Osteocyte (in vitro differentiated cells): ENCODE measurements around the gene BIVM. TPM values are rescaled to one million over a fixed set of nuclear protein-coding genes. Genes with fewer than 3 reads are reported as not detected.

Experiments
- DNase-seq: peaks from one replicate; pipeline ENCODE4 v3.0.0; 2021; ENCODE audit warnings: mixed read lengths; ENCODE audit not compliant: unreplicated experiment; ENCODE audit errors: extremely low spot score
- H3K27ac Mint-ChIP-seq: one replicate; pipeline ENCODE4 v1.8.0; 2021; ENCODE audit warnings: mild to moderate bottlenecking, mixed read lengths; ENCODE audit not compliant: unreplicated experiment
- H3K27me3 Mint-ChIP-seq: one replicate; pipeline ENCODE4 v1.8.0; 2021; ENCODE audit warnings: mixed read lengths; ENCODE audit not compliant: unreplicated experiment
- H3K36me3 Mint-ChIP-seq: one replicate; pipeline ENCODE4 v1.8.0; 2021; ENCODE audit warnings: mixed read lengths; ENCODE audit not compliant: unreplicated experiment
- H3K4me1 Mint-ChIP-seq: one replicate; pipeline ENCODE4 v1.8.0; 2021; ENCODE audit warnings: mixed read lengths; ENCODE audit not compliant: unreplicated experiment
- H3K4me3 Mint-ChIP-seq: one replicate; pipeline ENCODE4 v1.8.0; 2021; ENCODE audit warnings: mild to moderate bottlenecking, moderate library complexity, mixed read lengths; ENCODE audit not compliant: unreplicated experiment
- H3K9me3 Mint-ChIP-seq: one replicate; pipeline ENCODE4 v1.8.0; 2021; ENCODE audit warnings: mixed read lengths; ENCODE audit not compliant: unreplicated experiment
- total RNA-seq: library from RNA; stranded (reverse); gene quantifications from 2 replicates; pipeline ENCODE4 v1.2.1, GENCODE V29; 2021
- TF ChIP-seq, protein P1 (sequence below): fragments of 200-600 bp; sonication (generic); IDR thresholded peaks from 2 replicates; pipeline ENCODE4 v1.5.0; 2021; ENCODE audit warnings: antibody characterized with exemption, mild to moderate bottlenecking, moderate library complexity

Gene BIVM
- total RNA-seq, 1 donor from 2014 or later: 30.7 TPM

GRCh38 chr13:102870677-102871415, 71.9 kb downstream of the BIVM start:
- Mint-ChIP-seq H3K9me3 (no peaks in the 10 kb centered on the region), H3K27me3 (no peaks in the 10 kb centered on the region), H3K4me3 (no peak overlapping the region), H3K36me3 (peaks cover 47% of the 10 kb centered on the region), H3K27ac (peak overlapping the region; percentile 46), H3K4me1 (peaks cover 5% of the 10 kb centered on the region)
- TF ChIP-seq, protein P1, sequence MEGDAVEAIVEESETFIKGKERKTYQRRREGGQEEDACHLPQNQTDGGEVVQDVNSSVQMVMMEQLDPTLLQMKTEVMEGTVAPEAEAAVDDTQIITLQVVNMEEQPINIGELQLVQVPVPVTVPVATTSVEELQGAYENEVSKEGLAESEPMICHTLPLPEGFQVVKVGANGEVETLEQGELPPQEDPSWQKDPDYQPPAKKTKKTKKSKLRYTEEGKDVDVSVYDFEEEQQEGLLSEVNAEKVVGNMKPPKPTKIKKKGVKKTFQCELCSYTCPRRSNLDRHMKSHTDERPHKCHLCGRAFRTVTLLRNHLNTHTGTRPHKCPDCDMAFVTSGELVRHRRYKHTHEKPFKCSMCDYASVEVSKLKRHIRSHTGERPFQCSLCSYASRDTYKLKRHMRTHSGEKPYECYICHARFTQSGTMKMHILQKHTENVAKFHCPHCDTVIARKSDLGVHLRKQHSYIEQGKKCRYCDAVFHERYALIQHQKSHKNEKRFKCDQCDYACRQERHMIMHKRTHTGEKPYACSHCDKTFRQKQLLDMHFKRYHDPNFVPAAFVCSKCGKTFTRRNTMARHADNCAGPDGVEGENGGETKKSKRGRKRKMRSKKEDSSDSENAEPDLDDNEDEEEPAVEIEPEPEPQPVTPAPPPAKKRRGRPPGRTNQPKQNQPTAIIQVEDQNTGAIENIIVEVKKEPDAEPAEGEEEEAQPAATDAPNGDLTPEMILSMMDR: peak; percentile 84
- DNase-seq: no peak

- TF ChIP-seq, protein P1: no peak
- DNase-seq: no peak
- Mint-ChIP-seq H3K9me3 (no peaks in the 10 kb centered on the region), H3K4me3 (no peak overlapping the region), H3K27me3 (no peaks in the 10 kb centered on the region), H3K4me1 (peaks cover 5% of the 10 kb centered on the region), H3K36me3 (peaks cover 46% of the 10 kb centered on the region), H3K27ac (no peak overlapping the region)
Measured at GRCh38 chr13:102872131-102872530, 73.2 kb downstream of the BIVM start.

DNA sequence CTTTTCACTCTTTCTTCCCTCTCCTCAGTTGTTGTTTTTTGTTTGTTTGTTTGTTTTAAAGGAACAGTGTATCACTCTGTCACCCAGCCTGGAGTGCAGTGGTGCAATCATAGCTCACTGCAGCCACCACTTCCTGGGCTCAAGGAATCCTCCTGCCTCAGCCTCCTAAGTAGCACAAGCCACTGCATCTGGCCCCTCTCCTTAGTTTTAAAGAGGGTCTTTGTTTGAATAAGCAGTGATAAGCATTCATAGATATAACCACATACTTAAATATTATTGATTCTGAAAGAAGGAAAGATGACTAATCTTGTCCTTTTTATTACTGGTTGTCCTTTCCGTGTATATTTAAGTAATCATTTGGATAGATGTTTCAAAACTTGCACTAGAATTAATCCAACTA, 73.6 kb downstream of the BIVM start:
- Mint-ChIP-seq H3K4me3 (no peak overlapping the region), H3K36me3 (peaks cover 45% of the 10 kb centered on the region), H3K4me1 (peaks cover 5% of the 10 kb centered on the region), H3K9me3 (no peaks in the 10 kb centered on the region), H3K27me3 (no peaks in the 10 kb centered on the region), H3K27ac (peak overlapping the region; percentile 16)
- no peak for DNase-seq
- TF ChIP-seq, protein P1: no peak

- peaks cover 5% of the 10 kb centered on the region for H3K4me1 Mint-ChIP-seq
- H3K27me3 Mint-ChIP-seq: no peaks in the 10 kb centered on the region
- no peak for DNase-seq
- no peak overlapping the region for H3K4me3 Mint-ChIP-seq
- peaks cover 50% of the 10 kb centered on the region for H3K36me3 Mint-ChIP-seq
- no peak overlapping the region for H3K27ac Mint-ChIP-seq
- H3K9me3 Mint-ChIP-seq: no peaks in the 10 kb centered on the region
- TF ChIP-seq, protein P1: no peak
Measured at GRCh38 chr13:102873653-102874052, 74.7 kb downstream of the BIVM start.

DNA sequence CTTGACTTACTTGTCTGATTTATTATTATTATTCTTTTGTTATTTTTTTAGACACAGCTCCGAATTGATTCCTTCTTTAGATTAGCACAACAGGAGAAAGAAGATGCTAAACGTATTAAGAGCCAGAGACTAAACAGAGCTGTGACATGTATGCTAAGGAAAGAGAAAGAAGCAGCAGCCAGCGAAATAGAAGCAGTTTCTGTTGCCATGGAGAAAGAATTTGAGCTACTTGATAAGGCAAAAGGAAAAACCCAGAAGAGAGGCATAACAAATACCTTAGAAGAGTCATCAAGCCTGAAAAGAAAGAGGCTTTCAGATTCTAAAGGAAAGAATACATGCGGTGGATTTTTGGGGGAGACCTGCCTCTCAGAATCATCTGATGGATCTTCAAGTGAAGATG, 76.3 kb downstream of the BIVM start:
- TF ChIP-seq, protein P1: no peak
- Mint-ChIP-seq H3K27ac (no peak overlapping the region), H3K4me1 (peaks cover 5% of the 10 kb centered on the region), H3K36me3 (peaks cover 50% of the 10 kb centered on the region), H3K9me3 (no peaks in the 10 kb centered on the region), H3K4me3 (no peak overlapping the region), H3K27me3 (no peaks in the 10 kb centered on the region)
- no peak for DNase-seq
